Suprapubic skin (tissue), 4 donors: Measurements from ENCODE around the gene DOK5. TPM values are rescaled to one million over a fixed set of nuclear protein-coding genes. Genes with fewer than 3 reads are reported as not detected.

Experiments
- DNase-seq, 2 donors: peaks; one replicate each; pipeline ENCODE4 v3.0.0-alpha.2; 2019; ENCODE audit warnings: low spot score in 2 of 2
- H3K27ac ChIP-seq: fragments of 200-600 bp; sonication (generic); one replicate; pipeline ENCODE4 v1.5.1; 2019
- H3K27me3 ChIP-seq: fragments of 200-600 bp; sonication (generic); one replicate; pipeline ENCODE4 v1.5.1; 2019
- H3K36me3 ChIP-seq: fragments of 200-600 bp; sonication (generic); one replicate; pipeline ENCODE4 v1.5.1; 2019
- H3K4me1 ChIP-seq: fragments of 200-600 bp; sonication (generic); one replicate; pipeline ENCODE4 v1.5.1; 2019
- H3K4me3 ChIP-seq: fragments of 200-600 bp; sonication (generic); one replicate; pipeline ENCODE4 v1.5.1; 2019; ENCODE audit warnings: mild to moderate bottlenecking
- H3K9me3 ChIP-seq: fragments of 200-600 bp; sonication (generic); one replicate; pipeline ENCODE4 v1.5.1; 2019
- CTCF ChIP-seq, 2 donors: fragments of 200-600 bp in 1 of 2; fragments of 450-650 bp in 1 of 2; sonication (generic) in 1 of 2; IDR thresholded peaks; one replicate each; pipeline ENCODE4 v1.5.1; 2016 to 2019; ENCODE audit warnings: antibody characterized with exemption in 2 of 2, mild to moderate bottlenecking in 1 of 2, moderate library complexity in 1 of 2
- EP300 ChIP-seq: sonication (generic); formaldehyde crosslinking; IDR thresholded peaks from one replicate; pipeline ENCODE4 v1.6.1; 2017; ENCODE audit warnings: antibody characterized with exemption
- POLR2A ChIP-seq, 2 donors: fragments of 450-650 bp; IDR thresholded peaks; one replicate each; pipeline ENCODE4 v1.6.1; 2017; ENCODE audit warnings: antibody characterized with exemption in 2 of 2, mild to moderate bottlenecking in 2 of 2, moderate library complexity in 2 of 2
- POLR2AphosphoS5 ChIP-seq, 3 donors: sonication (generic); formaldehyde crosslinking; IDR thresholded peaks; one replicate each; pipeline ENCODE4 v1.6.1; 2017; ENCODE audit warnings: antibody characterized with exemption in 3 of 3
- WGBS: methylation state at CpG from one replicate; pipeline ENCODE4 v1.1.5; 2018; 5-methylcytosine and 5-hydroxymethylcytosine counted together
- total RNA-seq, 4 donors: library from RNA; depleted of rRNA; stranded (reverse); fragments of >200 nt; gene quantifications; one replicate each; pipeline ENCODE4 v1.1.0, GENCODE V29; 2016

The DOK5 gene
- total RNA-seq, 4 donors from 2014 or later = 0.23 to 1.2 (median 0.89) TPM; not detected in 1

DNA sequence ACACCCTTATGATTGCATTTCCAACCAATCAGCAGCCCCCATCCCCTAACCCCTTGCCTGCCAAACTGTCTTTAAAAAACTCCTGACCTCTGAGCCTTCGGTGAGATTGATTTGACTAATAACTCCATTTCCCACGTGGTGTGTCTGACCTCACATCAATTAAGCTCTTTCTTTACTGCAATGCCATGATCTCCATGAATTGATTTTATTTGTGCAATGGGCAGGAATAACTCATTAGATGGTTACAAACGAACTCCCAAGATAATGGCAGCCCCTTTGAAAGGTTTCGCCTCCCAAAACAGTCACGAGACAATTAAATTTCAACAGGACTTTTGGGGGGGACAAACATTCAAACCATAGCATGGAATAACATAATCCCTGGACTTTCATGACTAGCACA lies 161.2 kb downstream of the DOK5 start:
- H3K4me1 ChIP-seq = no peaks in the 10 kb centered on the region
- no peak overlapping the region for H3K27ac ChIP-seq
- TF ChIP-seq POLR2A (IDR thresholded peaks at IDR 0.05) = no peak
- no peak for TF ChIP-seq POLR2AphosphoS5 (IDR thresholded peaks at IDR 0.05)
- no peak for TF ChIP-seq CTCF (IDR thresholded peaks at IDR 0.05)
- no peak for TF ChIP-seq EP300
- no peaks in the 10 kb centered on the region for H3K36me3 ChIP-seq
- no peaks in the 10 kb centered on the region for H3K27me3 ChIP-seq
- no peaks in the 10 kb centered on the region for H3K9me3 ChIP-seq
- no peak for DNase-seq
- WGBS = 88% methylated on average over 5 of the region's 5 CpGs
- no peak overlapping the region for H3K4me3 ChIP-seq

- WGBS = 84% methylated on average over 8 of the region's 8 CpGs
- H3K27ac ChIP-seq = no peak overlapping the region
Observed at GRCh38 chr20:54639941-54640340, 164.5 kb downstream of the DOK5 start.

DNA sequence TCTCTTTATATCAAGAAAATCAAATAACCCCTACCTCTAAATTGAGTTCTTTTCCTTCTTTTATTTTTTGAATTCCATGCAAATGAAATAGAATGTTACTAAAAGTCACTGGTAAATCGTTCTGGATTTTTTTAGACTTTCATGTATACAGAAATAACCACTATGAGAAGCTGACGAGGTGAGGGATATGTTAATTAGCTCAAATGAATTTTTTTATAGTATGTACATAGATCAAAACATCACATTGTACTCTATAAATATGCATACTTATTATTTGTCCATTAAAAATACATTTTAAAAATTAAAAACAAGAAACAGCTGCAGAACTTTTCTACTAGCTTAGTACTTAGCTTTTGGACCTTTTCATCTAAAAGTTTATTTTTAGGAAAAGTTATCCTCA lies 165.4 kb downstream of the DOK5 start:
- Histone ChIP-seq H3K9me3 (no peaks in the 10 kb centered on the region), H3K27ac (no peak overlapping the region), H3K4me1 (no peaks in the 10 kb centered on the region), H3K27me3 (no peaks in the 10 kb centered on the region), H3K4me3 (no peak overlapping the region), H3K36me3 (no peaks in the 10 kb centered on the region)
- WGBS = 65% methylated on average over 2 of the region's 2 CpGs
- TF ChIP-seq CTCF (IDR thresholded peaks at IDR 0.05) = no peak
- no peak for TF ChIP-seq POLR2A (IDR thresholded peaks at IDR 0.05)
- no peak for TF ChIP-seq EP300
- TF ChIP-seq POLR2AphosphoS5 (IDR thresholded peaks at IDR 0.05) = no peak
- no peak for DNase-seq

More at GRCh38 chr20:54639941-54640340, 164.5 kb downstream of the DOK5 start:
- DNase-seq = no peak
- no peaks in the 10 kb centered on the region for H3K27me3 ChIP-seq
- H3K4me3 ChIP-seq = no peak overlapping the region
- no peaks in the 10 kb centered on the region for H3K36me3 ChIP-seq
- TF ChIP-seq POLR2AphosphoS5 (IDR thresholded peaks at IDR 0.05) (no peak), EP300 (no peak), CTCF (IDR thresholded peaks at IDR 0.05) (no peak), POLR2A (IDR thresholded peaks at IDR 0.05) (no peak)
- no peaks in the 10 kb centered on the region for H3K9me3 ChIP-seq
- H3K4me1 ChIP-seq = no peaks in the 10 kb centered on the region

- Histone ChIP-seq H3K27ac (no peak overlapping the region), H3K9me3 (no peaks in the 10 kb centered on the region), H3K4me3 (no peak overlapping the region), H3K27me3 (no peaks in the 10 kb centered on the region), H3K4me1 (no peaks in the 10 kb centered on the region), H3K36me3 (no peaks in the 10 kb centered on the region)
- DNase-seq = no peak
- no peak for TF ChIP-seq EP300
- 56% methylated on average over 8 of the region's 18 CpGs for WGBS
Observed at GRCh38 chr20:54642864-54643667, 167.7 kb downstream of the DOK5 start.

DNA sequence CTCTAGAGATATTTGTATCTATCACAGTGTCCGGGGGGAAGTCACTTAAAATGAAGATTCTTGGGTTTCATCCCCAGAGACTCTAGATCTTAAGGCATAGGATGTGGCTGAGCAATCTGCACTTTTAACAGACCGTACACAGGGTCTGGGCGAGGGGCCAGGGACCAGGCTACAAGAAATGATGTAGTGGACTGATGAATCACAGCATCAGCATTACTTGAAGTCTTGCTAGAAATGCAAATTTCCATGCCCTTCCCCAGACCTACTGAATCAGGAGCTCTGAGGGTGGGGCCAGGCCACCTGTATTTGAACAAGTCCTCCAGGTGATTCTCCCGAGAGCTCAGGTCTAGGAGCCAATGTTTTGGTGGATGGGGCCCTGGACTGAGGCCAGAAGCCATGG lies 168.4 kb downstream of the DOK5 start:
- no peaks in the 10 kb centered on the region for H3K27me3 ChIP-seq
- no peaks in the 10 kb centered on the region for H3K9me3 ChIP-seq
- H3K27ac ChIP-seq = no peak overlapping the region
- 51% methylated on average over 4 of the region's 4 CpGs for WGBS
- no peak for DNase-seq
- H3K4me1 ChIP-seq = no peaks in the 10 kb centered on the region
- H3K4me3 ChIP-seq = no peak overlapping the region
- H3K36me3 ChIP-seq = no peaks in the 10 kb centered on the region
- no peak for TF ChIP-seq POLR2A (IDR thresholded peaks at IDR 0.05)
- no peak for TF ChIP-seq POLR2AphosphoS5 (IDR thresholded peaks at IDR 0.05)
- TF ChIP-seq CTCF (IDR thresholded peaks at IDR 0.05) = no peak
- no peak for TF ChIP-seq EP300
